ENCODE data around the gene METTL27. TPM values are rescaled to one million over a fixed set of nuclear protein-coding genes. Genes with fewer than 3 reads are reported as not detected.
A peak's percentile ranks its signal among the peaks of the same experiment; 100 is the strongest.

Gene METTL27
- polyA plus RNA-seq, 1 donor from 2014 or later, result 2.4 TPM

DNA sequence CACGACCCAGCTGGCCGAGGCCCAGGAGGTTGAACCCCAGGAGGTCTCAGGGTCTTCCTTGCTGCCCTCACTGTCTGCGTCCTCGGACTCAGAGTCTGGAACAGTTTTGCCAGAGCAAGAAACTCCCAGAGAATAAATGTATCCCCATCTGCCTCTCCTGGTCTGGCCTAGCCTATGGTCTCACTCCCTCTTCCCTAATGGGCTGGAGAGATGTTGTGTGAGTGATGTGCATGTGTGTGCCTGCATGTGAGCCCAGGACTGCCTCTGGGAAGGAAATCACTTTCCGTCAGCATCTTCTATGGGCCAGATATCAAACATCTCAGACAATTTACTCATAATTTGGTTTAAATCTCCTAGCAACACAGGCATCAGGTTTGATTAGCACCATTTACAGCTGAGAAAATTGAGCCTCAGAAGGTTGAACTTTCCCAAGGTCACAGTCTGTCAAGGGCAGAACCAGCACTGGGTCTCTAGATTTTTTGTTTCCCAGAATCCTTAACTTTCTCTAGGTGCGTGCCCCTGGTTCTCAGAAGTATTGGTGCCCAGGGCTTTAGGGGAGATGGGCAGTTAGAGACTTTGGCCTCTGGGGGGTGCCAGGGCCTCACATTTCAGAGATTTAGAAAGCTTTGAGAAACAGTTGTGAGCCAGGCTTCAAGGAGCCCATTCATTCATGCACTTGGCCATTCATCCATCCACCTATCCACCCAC, 23.6 kb upstream of the METTL27 start:
- Histone ChIP-seq H2AFZ (ENCODE audit: low read depth, low read length) (no peak overlapping the region), H3K9me2 (ENCODE audit: insufficient read depth, low read length) (no peaks in the 10 kb centered on the region), H3K27ac (ENCODE audit: low read length) (no peak overlapping the region), H3K9ac (ENCODE audit: low read length) (no peak overlapping the region), H3K4me2 (ENCODE audit: low read length) (no peak overlapping the region), H3K79me2 (replicated peaks; ENCODE audit: insufficient read depth, low read length) (no peaks in the 10 kb centered on the region), H3K4me3 (ENCODE audit: low read length) (no peak overlapping the region), H3K36me3 (ENCODE audit: insufficient read depth, low read length) (no peaks in the 10 kb centered on the region), H4K20me1 (ENCODE audit: insufficient read depth) (no peaks in the 10 kb centered on the region), H3K27me3 (ENCODE audit: insufficient read depth, low read depth, low read length) (no peaks in the 10 kb centered on the region), H3F3A (ENCODE audit: insufficient read depth, low read length, poor library complexity, severe bottlenecking) (no peaks in the 10 kb centered on the region), H3K9me3 (ENCODE audit: low read length) (no peaks in the 10 kb centered on the region)
- TF ChIP-seq TAF1 (IDR thresholded peaks at IDR 0.05; ENCODE audit: low read depth), result no peak
- TF ChIP-seq, protein P1, sequence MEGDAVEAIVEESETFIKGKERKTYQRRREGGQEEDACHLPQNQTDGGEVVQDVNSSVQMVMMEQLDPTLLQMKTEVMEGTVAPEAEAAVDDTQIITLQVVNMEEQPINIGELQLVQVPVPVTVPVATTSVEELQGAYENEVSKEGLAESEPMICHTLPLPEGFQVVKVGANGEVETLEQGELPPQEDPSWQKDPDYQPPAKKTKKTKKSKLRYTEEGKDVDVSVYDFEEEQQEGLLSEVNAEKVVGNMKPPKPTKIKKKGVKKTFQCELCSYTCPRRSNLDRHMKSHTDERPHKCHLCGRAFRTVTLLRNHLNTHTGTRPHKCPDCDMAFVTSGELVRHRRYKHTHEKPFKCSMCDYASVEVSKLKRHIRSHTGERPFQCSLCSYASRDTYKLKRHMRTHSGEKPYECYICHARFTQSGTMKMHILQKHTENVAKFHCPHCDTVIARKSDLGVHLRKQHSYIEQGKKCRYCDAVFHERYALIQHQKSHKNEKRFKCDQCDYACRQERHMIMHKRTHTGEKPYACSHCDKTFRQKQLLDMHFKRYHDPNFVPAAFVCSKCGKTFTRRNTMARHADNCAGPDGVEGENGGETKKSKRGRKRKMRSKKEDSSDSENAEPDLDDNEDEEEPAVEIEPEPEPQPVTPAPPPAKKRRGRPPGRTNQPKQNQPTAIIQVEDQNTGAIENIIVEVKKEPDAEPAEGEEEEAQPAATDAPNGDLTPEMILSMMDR (IDR thresholded peaks at IDR 0.05; ENCODE audit: poor library complexity, severe bottlenecking), result peak; percentile 38
- peak; percentile 14 for TF ChIP-seq SMC3 (conservative IDR thresholded peaks at IDR 0.05; ENCODE audit: poor library complexity)
- TF ChIP-seq RAD21 (conservative IDR thresholded peaks at IDR 0.05), result peak; percentile 49

DNA sequence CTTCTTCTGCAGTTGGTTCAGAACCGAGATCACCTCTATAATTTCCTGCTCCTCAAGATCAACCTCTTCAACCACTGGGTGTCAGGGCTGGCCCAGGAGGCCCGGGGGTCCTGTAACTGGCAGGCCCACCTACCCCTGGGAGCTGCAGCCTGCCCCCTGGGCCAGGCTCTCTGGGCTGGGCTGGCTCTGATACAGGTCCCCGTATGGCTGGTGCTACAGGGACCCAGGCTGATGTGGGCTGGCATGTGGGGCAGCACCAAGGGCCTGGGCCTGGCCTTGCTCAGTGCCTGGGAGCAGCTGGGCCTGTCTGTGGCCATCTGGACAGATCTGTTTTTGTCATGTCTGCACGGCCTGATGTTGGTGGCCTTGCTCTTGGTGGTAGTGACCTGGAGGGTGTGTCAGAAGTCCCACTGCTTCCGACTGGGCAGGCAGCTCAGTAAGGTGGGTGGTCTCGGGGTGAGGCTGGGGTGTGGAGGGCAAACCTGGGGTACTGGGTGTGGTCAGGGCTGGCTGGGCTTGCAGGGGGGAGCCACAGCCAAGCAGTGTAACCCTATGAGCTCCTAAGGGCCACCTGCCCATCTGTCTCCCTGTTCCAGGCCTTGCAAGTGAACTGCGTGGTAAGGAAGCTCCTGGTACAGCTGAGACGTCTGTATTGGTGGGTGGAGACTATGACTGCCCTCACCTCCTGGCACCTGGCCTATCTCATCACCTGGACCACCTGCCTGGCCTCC, 22.8 kb upstream of the METTL27 start:
- no peaks in the 10 kb centered on the region for H3K9me2 ChIP-seq (ENCODE audit: insufficient read depth, low read length)
- no peaks in the 10 kb centered on the region for H3K9me3 ChIP-seq (ENCODE audit: low read length)
- H3K9ac ChIP-seq (ENCODE audit: low read length), result no peak overlapping the region
- TF ChIP-seq MXI1 (conservative IDR thresholded peaks at IDR 0.05; ENCODE audit: poor library complexity, severe bottlenecking), result no peak
- TF ChIP-seq EZH2 (IDR thresholded peaks at IDR 0.05; ENCODE audit: borderline replicate concordance, insufficient read depth, low read length, poor library complexity, severe bottlenecking), result no peak
- TF ChIP-seq, protein P2, sequence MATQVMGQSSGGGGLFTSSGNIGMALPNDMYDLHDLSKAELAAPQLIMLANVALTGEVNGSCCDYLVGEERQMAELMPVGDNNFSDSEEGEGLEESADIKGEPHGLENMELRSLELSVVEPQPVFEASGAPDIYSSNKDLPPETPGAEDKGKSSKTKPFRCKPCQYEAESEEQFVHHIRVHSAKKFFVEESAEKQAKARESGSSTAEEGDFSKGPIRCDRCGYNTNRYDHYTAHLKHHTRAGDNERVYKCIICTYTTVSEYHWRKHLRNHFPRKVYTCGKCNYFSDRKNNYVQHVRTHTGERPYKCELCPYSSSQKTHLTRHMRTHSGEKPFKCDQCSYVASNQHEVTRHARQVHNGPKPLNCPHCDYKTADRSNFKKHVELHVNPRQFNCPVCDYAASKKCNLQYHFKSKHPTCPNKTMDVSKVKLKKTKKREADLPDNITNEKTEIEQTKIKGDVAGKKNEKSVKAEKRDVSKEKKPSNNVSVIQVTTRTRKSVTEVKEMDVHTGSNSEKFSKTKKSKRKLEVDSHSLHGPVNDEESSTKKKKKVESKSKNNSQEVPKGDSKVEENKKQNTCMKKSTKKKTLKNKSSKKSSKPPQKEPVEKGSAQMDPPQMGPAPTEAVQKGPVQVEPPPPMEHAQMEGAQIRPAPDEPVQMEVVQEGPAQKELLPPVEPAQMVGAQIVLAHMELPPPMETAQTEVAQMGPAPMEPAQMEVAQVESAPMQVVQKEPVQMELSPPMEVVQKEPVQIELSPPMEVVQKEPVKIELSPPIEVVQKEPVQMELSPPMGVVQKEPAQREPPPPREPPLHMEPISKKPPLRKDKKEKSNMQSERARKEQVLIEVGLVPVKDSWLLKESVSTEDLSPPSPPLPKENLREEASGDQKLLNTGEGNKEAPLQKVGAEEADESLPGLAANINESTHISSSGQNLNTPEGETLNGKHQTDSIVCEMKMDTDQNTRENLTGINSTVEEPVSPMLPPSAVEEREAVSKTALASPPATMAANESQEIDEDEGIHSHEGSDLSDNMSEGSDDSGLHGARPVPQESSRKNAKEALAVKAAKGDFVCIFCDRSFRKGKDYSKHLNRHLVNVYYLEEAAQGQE (IDR thresholded peaks at IDR 0.05; ENCODE audit: borderline replicate concordance), result no peak
- no peak for TF ChIP-seq RAD21 (conservative IDR thresholded peaks at IDR 0.05)
- no peak for TF ChIP-seq POLR2AphosphoS5 (IDR thresholded peaks at IDR 0.05)
- TF ChIP-seq TAF1 (IDR thresholded peaks at IDR 0.05; ENCODE audit: low read depth), result no peak
- TF ChIP-seq, protein P1 (IDR thresholded peaks at IDR 0.05; ENCODE audit: poor library complexity, severe bottlenecking), result no peak
- no peak for TF ChIP-seq EP300 (conservative IDR thresholded peaks at IDR 0.05; ENCODE audit: poor library complexity, severe bottlenecking)
- TF ChIP-seq SMC3 (conservative IDR thresholded peaks at IDR 0.05; ENCODE audit: poor library complexity), result no peak
- H4K20me1 ChIP-seq (ENCODE audit: insufficient read depth), result no peaks in the 10 kb centered on the region
- H3K27me3 ChIP-seq (ENCODE audit: insufficient read depth, low read depth, low read length), result no peaks in the 10 kb centered on the region
- H3K4me3 ChIP-seq (ENCODE audit: low read length), result no peak overlapping the region
- H3K27ac ChIP-seq (ENCODE audit: low read length), result no peak overlapping the region
- no peak overlapping the region for H2AFZ ChIP-seq (ENCODE audit: low read depth, low read length)
- no peaks in the 10 kb centered on the region for H3K36me3 ChIP-seq (ENCODE audit: insufficient read depth, low read length)
- no peaks in the 10 kb centered on the region for H3F3A ChIP-seq (ENCODE audit: insufficient read depth, low read length, poor library complexity, severe bottlenecking)
- no peak overlapping the region for H3K4me2 ChIP-seq (ENCODE audit: low read length)
- no peaks in the 10 kb centered on the region for H3K79me2 ChIP-seq (replicated peaks; ENCODE audit: insufficient read depth, low read length)

Measured in neural cell (in vitro differentiated cells).